K562 (cell line): ENCODE measurements around the gene CEP70.

ENCODE experiments used
- CSDE1 ChIP-seq, 2 experiments: fragments of 450-650 bp; IDR thresholded peaks; 2 replicates each; pipeline ENCODE4 v1.6.1; 2016; ENCODE audit warnings: mild to moderate bottlenecking in 1 of 2
- RAD21 ChIP-seq, 2 experiments: fragments of 250-450 bp in 1 of 2; fragments of 450-650 bp in 1 of 2; sonication (Bioruptor Pico) in 1 of 2; formaldehyde crosslinking in 1 of 2; IDR thresholded peaks in 1 of 2; conservative IDR thresholded peaks in 1 of 2; 2 replicates each; pipeline versions ENCODE4 v1.4.0 to v1.8.0; 2020 to 2022; ENCODE audit warnings: mild to moderate bottlenecking in 2 of 2, moderate library complexity in 1 of 2

DNA sequence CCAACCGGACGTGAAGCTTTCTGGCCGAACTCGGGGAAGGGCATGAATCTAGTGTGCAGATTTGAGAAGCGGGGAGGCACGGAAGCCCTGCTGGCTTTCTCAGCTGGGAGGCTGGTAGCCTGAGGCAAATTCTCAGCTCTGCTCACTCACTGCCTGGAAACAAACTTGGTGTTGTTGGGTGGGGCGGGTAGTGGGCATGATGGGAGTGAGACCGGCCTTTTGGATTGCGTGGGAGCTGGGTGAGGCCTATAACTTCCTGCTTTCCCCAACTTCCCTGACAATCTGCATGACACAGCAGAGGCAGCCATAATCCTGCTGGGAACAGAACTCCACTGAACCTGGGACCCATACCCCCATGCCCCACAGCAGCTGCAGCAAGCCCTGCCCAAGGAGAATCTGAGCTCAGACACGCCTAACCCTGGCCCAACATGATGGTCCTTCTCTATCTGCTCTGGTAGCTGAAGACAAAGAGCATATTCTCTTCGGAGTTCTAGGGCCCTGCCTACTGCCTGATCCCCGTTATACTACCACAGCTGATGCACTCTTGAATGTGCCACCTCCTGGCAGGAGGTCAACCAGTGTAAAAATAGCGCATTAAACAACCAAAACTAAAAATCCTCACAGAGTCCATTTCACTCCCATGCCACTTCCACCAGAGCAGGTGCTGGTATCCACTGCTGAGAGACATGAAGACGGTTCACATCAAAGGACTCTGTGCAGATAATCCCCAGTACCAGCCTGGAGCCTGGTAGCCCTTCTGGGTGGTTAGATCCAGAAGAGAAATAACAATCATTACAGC, 44.7 kb downstream of the CEP70 start:
- no peak for TF ChIP-seq RAD21 (CRISPR knock-in tag; conservative IDR thresholded peaks at IDR 0.05 in 1 of 2, IDR thresholded peaks at IDR 0.05 in 1 of 2)
- TF ChIP-seq CSDE1 (IDR thresholded peaks at IDR 0.05): no peak
